CD4-positive, alpha-beta T cell treated with Interferon gamma for 1 hour (primary cell): ENCODE data around the gene ZNF695.

Source experiments
- DNase-seq: peaks from one replicate; pipeline ENCODE4 v3.0.0-alpha.2; 2020

ZNF695 gene

GRCh38 chr1:246954126-246954525 is 53.7 kb downstream of the ZNF695 start:
- no peak for DNase-seq

GRCh38 chr1:246951413-246951812 is 56.4 kb downstream of the ZNF695 start:
- no peak for DNase-seq

- no peak for DNase-seq
Measured at GRCh38 chr1:246949956-246950355, 57.9 kb downstream of the ZNF695 start.

- no peak for DNase-seq
Measured at GRCh38 chr1:246947255-246947654, 60.6 kb downstream of the ZNF695 start.

GRCh38 chr1:246946366-246946765 is 61.5 kb downstream of the ZNF695 start:
- no peak for DNase-seq
